LNCaP clone FGC (cell line): ENCODE data around the gene PPIL6.
"Not testable (repeated sequence)": the region's sequence is repeated elsewhere in the genome, so short reads cannot be mapped to it uniquely, and the experiment has no call there.

Experiments
- DNase-seq: peaks from one replicate; pipeline ENCODE4 v3.0.0-alpha.2; 2011; ENCODE audit warnings: low read depth
- H3K4me3 ChIP-seq: 2 replicates; pipeline ENCODE4 v1.5.1; 2011; ENCODE audit warnings: mild to moderate bottlenecking, low read depth, low read length, control low read depth
- CTCF ChIP-seq: IDR thresholded peaks from 2 replicates; pipeline ENCODE4 v1.5.1; 2012; ENCODE audit warnings: mild to moderate bottlenecking; ENCODE audit not compliant: control insufficient read depth, insufficient read depth; ENCODE audit errors: extremely low read depth

Gene PPIL6

GRCh38 chr6:109467696-109468095, 27.3 kb upstream of the PPIL6 start:
- no peak overlapping the region for H3K4me3 ChIP-seq
- no peak for DNase-seq
- no peak for TF ChIP-seq CTCF

GRCh38 chr6:109466212-109466923, 25.9 kb upstream of the PPIL6 start:
- H3K4me3 ChIP-seq = no peak overlapping the region
- peak; percentile 38 for DNase-seq
- no peak for TF ChIP-seq CTCF

GRCh38 chr6:109465772-109466171, 25.3 kb upstream of the PPIL6 start:
- DNase-seq = peak; percentile 87
- no peak overlapping the region for H3K4me3 ChIP-seq
- no peak for TF ChIP-seq CTCF

- no peak overlapping the region for H3K4me3 ChIP-seq
- DNase-seq = no peak
- TF ChIP-seq CTCF = no peak
These were observed 21.5 kb upstream of the PPIL6 start for GRCh38 chr6:109461733-109462526.

- not testable (repeated sequence) for H3K4me3 ChIP-seq, DNase-seq
These were observed 20.8 kb upstream of the PPIL6 start for GRCh38 chr6:109461205-109461604.

GRCh38 chr6:109460161-109460829, 19.9 kb upstream of the PPIL6 start:
- no peak overlapping the region for H3K4me3 ChIP-seq
- TF ChIP-seq CTCF = no peak
- DNase-seq = no peak
